ENCODE data around the gene TGM2.
"Not testable (repeated sequence)": the region's sequence is repeated elsewhere in the genome, so short reads cannot be mapped to it uniquely, and the experiment has no call there.

The TGM2 gene

DNA sequence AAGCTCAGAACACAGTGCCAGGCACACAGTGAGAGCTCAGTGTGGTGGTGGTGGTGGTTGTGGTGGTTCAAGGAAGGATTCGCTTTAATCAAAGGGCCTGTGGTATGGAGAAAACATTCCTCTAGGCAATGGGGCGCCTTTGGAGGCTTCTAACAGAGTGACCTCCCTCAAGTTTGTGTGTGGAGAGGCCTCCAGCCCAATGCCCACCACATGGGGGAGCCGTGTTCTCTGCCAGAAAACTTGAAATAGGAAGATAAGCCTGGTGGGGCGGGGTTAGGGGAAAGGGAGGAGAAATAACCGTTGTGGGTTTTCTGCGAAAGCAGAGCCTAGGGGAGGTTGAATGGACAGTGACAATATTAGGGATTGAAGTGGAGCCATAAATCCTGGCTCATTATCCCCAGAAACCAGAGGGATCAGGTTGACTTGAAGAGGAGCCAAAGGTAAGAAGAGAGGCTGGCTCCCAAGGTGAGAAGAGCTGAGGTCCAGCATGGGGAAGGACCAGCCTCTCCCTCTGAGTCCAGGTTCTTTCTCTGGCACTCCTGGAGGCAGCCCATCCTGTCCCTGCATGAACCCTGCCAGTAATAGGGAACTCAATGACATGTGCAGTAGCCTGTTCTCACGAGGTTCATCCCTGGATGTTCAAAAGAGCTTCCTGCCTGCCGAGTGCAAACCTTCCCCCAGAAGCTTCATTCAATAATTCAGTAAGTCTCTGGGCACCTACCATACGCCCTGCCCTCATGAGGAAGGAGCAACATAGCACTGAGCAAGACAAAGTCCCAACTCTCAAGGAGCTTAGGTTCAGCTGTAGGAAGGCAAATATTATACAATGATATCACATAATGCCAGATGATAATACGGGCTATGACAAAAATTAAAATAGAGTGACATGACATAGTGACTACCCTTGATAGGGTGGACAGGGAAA lies 51.4 kb downstream of the TGM2 start:
- DNase-seq = no peak

- DNase-seq = no peak
Observed at GRCh38 chr20:38112930-38113294, 52.2 kb downstream of the TGM2 start.

- DNase-seq = no peak
Observed at GRCh38 chr20:38112261-38112929, 52.7 kb downstream of the TGM2 start.

DNA sequence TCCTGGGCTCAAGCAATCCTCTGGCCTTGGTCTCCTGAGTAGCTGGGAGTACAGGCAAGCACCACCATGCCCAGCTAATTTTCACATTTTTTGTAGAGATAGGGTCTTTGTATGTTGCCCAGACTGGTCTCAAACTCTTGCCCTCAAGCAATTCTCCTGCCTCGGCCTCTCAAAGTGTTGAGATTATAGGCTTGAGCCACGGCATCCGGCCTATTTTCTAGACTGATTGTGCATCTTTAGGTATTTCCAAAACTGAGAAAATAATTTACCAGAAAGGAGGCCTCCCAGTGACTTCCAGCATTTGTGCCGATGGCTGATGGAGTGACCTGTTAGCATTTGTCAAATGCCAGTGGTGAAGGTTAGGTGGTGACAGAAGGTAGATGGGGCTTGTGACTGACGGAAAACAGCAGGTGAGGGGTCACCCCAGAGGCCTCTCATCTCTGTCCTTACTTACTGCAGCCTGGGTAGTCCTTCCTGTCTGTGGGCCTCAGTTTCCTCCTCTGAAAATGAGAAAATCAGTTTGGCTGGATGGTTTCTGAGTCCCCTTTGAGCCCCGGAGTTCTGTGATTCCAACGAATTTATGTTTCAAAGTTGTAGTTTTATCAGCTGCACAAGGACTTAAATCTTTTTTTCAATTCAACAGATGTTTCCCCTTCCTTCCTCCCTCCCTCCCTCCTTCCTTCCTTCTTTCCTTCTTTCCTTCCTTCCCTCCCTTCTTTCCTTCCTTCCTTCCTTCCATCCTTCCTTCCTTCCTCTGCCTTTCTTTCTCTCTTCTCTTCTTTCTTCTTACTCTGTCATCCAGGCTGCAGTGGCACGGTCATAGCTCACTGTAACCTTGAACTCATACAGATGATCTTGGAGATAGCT lies 53.5 kb downstream of the TGM2 start:
- DNase-seq = no peak

DNA sequence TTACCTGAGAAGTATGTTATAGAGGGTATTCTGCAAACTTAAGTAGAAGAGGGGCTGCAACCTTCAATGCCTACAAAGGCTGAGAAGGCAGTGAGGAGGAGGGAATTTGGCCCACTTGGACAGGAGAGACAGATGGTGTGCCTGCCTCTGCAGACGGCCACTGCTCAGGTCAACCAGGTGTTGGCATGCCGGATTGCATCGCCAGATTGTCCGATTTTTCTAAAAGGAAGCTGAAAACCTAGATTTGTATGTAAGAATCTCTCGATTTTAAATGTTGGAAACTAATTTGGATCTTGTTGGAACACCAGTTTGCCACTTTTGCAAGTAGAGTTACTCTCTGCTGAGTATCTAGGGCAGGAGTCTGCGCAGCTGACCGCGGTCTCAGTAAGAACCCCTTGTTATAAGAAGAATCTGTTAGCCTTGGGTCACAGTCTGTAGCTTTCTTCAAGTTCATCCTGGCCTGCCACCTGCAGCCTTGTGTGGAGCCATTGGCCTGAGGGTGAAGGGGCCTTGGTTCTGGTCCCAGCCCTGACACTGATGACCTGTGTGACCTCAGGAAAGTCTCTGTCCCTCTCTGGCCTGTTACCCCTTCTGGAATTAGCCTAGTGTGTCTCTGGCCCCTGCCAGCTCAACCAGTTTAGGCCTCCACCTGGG lies 54.4 kb downstream of the TGM2 start:
- DNase-seq = no peak

DNA sequence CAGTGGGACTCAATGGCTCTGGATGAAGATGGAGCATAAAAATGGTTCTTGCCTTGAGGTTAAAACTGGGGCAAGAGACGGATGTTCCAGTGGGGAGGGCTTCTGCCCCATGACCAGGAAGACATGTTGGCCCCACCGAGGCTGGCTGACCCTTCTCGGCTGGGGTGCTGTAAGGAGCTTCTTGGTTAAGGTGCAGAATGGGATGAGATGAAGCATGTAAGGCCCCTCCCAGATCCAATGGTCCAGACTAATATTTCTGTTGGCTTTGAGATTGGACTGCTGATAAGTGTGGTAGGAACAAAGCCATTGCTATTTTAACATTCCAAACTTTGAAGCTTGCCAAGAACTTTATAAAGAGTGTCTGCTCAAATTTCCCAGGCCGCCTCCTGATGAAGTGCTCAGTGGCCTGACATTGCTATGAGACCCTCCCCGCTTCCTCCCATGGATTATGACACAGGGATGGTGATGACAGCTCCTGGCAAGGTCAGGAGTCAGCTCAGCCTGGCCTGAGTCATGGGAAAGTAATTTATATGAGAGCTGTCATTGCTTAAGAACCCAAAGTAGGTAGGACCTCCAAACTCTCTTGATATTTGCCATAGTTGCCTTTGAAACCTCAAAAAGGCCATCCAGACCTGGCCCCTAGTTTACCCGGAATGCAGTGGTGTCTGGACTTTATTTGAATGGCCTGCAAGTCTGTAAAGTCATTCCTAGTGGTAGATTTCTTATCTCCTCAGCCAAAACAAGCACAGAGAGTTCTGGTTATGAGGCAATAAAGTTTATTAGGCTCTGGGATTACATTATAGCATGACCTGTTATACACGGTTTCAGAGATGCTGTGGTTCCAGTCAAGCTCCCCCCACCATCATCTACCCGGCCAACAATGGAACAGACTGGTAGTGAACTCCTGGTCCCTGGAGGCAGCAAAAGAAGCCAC lies 55.2 kb downstream of the TGM2 start:
- no peak for DNase-seq

DNA sequence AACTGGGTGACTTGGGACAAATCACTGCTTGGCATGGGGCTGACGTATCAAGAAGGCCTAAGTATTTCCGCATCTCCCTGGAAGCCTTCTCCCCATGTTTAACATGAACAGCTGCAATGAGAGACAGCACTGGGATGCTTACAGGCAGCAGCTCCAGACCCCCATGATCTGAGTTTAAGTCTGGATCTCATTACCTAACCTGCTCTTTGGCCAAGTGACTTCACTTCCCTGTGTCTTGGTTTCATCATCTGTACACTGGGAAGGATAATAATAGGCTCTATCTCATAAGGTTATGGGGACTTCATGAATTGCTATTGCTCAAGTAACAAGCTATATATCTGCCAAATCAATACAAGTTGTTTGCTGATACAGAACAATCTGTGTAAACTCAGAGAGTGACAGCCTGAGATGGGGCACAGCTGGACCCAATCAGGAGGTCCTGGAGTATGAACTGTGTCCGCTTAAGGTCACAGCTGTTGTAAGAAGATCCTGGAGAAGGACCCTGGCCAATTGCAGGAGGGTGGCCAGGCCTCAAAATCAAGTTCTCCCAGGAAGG lies 56.0 kb downstream of the TGM2 start:
- DNase-seq = no peak

DNA sequence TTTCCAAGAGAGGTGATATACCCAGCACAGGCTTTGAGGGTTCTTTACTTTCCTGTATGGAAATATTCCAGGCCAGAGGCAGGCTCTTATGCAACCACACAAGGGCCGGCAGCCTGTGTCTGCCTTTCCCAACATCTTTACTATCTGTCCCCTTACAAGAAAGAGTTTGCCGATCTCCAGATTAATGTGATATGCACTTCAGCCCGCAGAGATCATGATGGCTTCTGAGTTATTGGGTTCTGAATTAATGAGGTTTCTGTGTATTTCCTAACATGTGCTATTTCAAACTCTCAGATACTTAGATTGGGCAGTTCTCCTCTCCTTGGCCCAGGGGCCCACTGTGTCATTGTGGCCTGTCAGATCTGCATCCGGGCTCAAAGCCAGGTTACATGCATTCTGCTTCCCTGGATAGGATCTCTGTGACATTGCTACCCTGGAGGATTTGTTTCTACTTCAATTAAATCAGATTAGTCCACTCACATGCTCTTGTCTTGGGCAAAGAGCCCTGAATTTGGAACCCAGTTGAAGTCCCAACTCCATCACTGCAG lies 56.6 kb downstream of the TGM2 start:
- DNase-seq = no peak

DNA sequence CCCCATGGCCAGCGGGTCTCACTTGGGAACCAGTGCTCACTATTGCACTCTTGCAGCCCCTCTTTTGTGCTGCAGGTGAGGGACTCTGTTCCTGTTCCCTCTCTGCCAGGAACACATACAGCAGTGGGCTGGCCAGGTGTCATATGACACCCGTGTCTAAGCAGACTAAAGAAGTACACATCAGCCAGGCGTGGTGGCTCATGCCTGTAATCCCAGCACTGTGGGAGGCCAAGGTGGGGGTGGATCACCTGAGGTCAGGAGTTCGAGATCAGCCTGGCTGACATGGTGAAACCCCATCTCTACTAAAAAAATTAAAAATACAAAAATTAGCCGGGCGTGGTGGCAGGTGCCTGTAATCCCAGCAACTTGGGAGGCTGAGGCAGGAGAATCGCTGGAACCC lies 57.2 kb downstream of the TGM2 start:
- not testable (repeated sequence) for DNase-seq

GRCh38 chr20:38107386-38107785 lies 57.7 kb downstream of the TGM2 start:
- DNase-seq = not testable (repeated sequence)

DNA sequence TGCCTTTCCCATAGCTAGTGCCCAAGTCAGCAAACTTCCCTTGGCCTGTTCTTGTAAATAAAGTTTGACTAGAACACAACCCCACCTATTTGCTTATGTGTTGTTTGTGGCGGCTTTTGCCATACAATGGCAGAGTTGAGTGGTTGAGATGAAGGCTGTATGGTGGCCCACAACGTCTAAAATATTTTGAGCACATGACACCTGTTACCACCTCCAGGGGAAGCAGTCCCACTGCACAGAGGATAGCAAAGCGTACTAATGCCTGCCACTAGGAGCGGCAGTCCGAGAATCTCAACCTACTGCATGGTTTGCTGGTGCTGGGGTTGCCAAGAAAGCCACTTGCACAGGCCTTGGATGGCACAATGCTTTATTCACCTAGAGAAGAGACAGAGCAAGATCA lies 58.6 kb downstream of the TGM2 start:
- no peak for DNase-seq

GRCh38 chr20:38104285-38104684 lies 60.8 kb downstream of the TGM2 start:
- DNase-seq = peak; percentile 8

GRCh38 chr20:38102206-38102605 lies 62.9 kb downstream of the TGM2 start:
- not testable (repeated sequence) for DNase-seq

DNA sequence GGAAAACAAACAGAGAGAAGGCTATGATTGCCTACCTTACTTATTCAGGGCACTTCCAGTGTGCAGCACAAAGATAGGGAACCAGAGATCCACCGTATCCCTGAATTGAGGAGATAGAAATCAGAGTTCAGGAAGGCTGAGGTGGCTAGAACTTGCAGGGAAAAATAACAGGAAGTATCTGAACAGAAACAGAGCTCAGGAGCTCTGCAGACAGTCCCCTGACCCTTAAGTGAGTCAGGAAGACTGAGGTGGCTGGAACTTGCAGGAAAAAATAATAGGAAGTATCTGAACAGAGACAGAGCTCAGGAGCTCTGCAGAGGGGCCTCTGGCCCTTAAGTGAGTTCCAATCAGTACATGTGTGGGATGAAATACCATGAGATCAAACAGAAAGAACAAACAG lies 66.1 kb downstream of the TGM2 start:
- no peak for DNase-seq

GRCh38 chr20:38095017-38095686 lies 69.9 kb downstream of the TGM2 start:
- DNase-seq = no peak

DNA sequence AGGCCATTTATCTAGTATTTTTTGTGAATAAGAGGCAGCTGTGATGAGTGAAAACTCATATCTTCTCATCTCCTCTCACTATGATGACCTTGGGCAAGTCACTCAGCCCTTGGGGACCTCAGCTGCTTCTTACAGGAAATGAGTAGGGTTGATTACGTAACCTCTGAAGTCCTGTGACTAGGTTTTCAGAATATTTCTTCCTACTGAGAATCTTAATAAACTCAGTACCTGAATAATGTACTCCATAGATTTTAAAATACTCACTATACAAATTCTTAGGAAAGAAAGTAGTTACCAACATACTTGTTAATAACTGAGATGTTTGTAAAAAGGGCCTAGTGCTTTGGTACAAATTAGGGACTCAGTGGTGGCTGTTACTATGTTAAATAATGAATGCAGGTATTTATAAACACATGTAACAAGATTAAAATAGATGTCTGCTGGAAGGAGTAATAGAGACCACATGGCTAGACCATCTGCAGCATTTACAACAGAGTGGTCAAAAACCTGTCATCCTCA lies 70.6 kb downstream of the TGM2 start:
- DNase-seq = no peak

DNA sequence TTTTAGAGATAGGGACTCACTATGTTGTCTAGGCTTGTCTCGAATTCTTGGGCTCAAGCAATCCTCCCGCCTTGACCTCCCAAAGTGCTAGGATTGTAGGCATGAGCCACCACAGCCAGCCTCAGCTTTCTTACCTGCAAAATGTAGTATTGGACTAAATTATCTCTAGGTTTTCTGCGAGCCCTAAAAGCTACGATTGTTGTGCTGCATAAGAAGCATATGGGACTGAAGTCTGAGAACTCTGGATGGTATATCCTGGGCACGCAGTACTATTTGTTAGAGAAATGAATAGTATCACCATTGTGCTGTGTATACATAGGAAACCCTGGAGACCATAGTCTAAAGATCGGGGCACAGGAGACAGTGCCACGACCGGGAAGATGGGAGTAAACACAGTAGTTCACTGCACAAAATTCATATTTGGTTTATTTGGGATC lies 71.4 kb downstream of the TGM2 start:
- DNase-seq = no peak

- DNase-seq = no peak
Observed at GRCh38 chr20:38092915-38093314, 72.2 kb downstream of the TGM2 start.

- DNase-seq = no peak
Observed at GRCh38 chr20:38092260-38092857, 72.7 kb downstream of the TGM2 start.

All from NCI-H2227 treated with DMSO at 0.1 percent for 48 hours (cell line).